Measurements from ENCODE around the gene NEGR1.

Gene NEGR1

DNA sequence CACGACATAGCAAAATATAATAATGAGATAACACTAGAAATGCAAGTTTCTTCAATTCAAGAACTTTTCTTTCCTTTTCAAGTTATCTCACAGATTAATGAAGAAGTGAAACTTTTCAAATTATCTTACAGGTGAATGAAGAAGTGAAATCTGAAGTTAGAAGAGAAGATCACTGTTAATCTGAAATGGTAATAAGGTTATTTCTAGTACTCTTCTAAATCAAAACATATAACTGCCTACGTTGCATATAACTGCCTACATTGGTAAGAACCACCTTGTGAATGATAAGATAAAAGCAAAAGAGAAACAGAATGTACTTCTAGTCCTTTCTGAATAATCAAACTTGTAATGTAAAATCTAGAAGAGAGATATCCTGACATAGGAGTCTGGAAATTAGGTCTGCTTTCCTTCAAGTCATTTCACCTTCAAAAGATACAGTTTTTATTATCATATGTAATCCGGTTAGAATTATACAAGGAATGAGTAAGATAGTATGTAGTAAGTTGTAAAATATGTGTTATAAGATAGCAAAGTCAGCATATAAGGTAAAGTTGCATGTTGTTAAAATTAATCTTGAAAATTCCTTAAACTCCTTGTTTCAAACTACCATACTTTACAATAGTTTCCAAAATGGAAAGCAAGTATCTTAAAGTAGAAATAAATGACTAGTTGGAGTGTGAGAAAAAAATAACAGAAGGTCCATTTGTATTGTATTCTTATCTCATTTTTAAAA lies 679.1 kb downstream of the NEGR1 start:
- Histone ChIP-seq H3K36me3 (ENCODE audit: control insufficient read depth in 5 of 5, insufficient read depth in 5 of 5, low read length in 5 of 5) (no peaks in the 10 kb centered on the region), H3K27me3 (ENCODE audit: control insufficient read depth in 5 of 5, insufficient read depth in 4 of 5, low read length in 5 of 5) (no peaks in the 10 kb centered on the region), H3K4me1 (ENCODE audit: control insufficient read depth in 5 of 5, insufficient read depth in 5 of 5, low read length in 5 of 5) (no peaks in the 10 kb centered on the region), H3K4me3 (ENCODE audit: low read depth in 1 of 5, low read length in 5 of 5) (no peak overlapping the region), H3K9me3 (ENCODE audit: control insufficient read depth in 5 of 5, low read length in 5 of 5) (peaks cover 0 to 6% (median 0%) of the 10 kb centered on the region in 5 donors), H3K27ac (ENCODE audit: low read depth, low read length) (no peak overlapping the region), H3K9ac (ENCODE audit: low read length in 5 of 5) (no peak overlapping the region)

DNA sequence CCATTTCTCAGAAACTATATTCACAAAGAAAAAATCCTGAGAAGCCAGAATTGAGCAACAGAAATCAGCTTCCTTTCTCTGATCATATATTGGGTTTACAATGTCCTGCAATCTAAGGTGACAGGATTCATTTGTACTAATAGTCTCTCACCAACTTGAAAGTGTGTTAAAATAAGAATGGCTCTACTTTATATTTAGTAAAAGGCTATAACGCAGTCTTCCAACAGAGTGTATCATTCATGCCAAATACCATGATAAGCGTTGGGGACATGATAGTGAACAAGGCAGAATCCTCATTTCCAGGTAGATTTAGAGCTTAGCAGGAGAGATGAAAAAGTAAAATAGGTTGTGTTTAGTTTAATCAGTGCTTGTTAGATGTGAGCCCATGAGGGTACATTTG lies 682.3 kb downstream of the NEGR1 start:
- Histone ChIP-seq H3K27ac (ENCODE audit: low read depth, low read length) (no peak overlapping the region), H3K36me3 (ENCODE audit: control insufficient read depth in 5 of 5, insufficient read depth in 5 of 5, low read length in 5 of 5) (no peaks in the 10 kb centered on the region), H3K9ac (ENCODE audit: low read length in 5 of 5) (no peak overlapping the region), H3K4me1 (ENCODE audit: control insufficient read depth in 5 of 5, insufficient read depth in 5 of 5, low read length in 5 of 5) (no peaks in the 10 kb centered on the region), H3K4me3 (ENCODE audit: low read depth in 1 of 5, low read length in 5 of 5) (no peak overlapping the region), H3K27me3 (ENCODE audit: control insufficient read depth in 5 of 5, insufficient read depth in 4 of 5, low read length in 5 of 5) (no peaks in the 10 kb centered on the region), H3K9me3 (ENCODE audit: control insufficient read depth in 5 of 5, low read length in 5 of 5) (peaks cover 0 to 3% (median 0%) of the 10 kb centered on the region in 5 donors)

DNA sequence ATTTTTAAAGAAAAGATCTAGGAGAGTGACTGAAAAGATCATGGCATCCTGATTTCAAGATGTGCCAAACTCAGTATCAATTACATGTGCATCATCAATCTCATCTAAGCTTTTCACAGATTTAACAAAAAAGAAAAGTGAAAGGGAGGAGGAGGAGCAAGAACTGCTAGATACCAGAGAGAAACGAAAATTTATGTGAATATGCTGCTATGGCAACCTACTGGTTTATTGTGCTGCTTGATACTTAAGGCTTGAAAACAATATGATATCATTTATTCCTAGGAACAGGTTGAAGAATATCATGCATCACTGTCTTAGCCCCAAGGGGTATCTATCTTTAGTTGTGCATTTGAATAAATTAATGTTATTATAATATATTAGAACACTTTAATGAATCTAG lies 683.0 kb downstream of the NEGR1 start:
- Histone ChIP-seq H3K27ac (ENCODE audit: low read depth, low read length) (no peak overlapping the region), H3K9ac (ENCODE audit: low read length in 5 of 5) (no peak overlapping the region), H3K27me3 (ENCODE audit: control insufficient read depth in 5 of 5, insufficient read depth in 4 of 5, low read length in 5 of 5) (no peaks in the 10 kb centered on the region), H3K36me3 (ENCODE audit: control insufficient read depth in 5 of 5, insufficient read depth in 5 of 5, low read length in 5 of 5) (no peaks in the 10 kb centered on the region), H3K4me3 (ENCODE audit: low read depth in 1 of 5, low read length in 5 of 5) (no peak overlapping the region), H3K9me3 (ENCODE audit: control insufficient read depth in 5 of 5, low read length in 5 of 5) (peaks cover 0 to 3% (median 0%) of the 10 kb centered on the region in 5 donors), H3K4me1 (ENCODE audit: control insufficient read depth in 5 of 5, insufficient read depth in 5 of 5, low read length in 5 of 5) (no peaks in the 10 kb centered on the region)

DNA sequence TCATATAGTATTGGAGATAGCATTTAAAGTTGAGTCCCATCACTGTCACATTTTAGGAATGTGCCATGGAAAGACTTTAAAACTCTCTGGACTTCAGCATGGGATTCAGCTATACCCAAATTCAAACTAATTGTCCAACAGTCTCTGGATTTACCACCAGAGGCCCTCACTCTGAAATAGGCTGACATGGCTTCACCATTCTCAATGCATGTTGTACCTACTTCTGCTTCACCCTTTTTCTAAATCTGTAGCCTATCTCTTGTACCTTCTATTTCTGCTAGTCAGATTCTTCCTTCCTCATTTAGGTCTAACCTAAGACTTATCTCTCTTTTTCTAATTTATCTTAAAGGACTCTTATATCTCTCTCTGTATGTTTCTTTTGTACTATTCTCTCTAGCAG lies 688.8 kb downstream of the NEGR1 start:
- Histone ChIP-seq H3K36me3 (ENCODE audit: control insufficient read depth in 5 of 5, insufficient read depth in 5 of 5, low read length in 5 of 5) (no peaks in the 10 kb centered on the region), H3K27me3 (ENCODE audit: control insufficient read depth in 5 of 5, insufficient read depth in 4 of 5, low read length in 5 of 5) (no peaks in the 10 kb centered on the region), H3K4me3 (ENCODE audit: low read depth in 1 of 5, low read length in 5 of 5) (no peak overlapping the region), H3K9me3 (ENCODE audit: control insufficient read depth in 5 of 5, low read length in 5 of 5) (no peaks in the 10 kb centered on the region), H3K27ac (ENCODE audit: low read depth, low read length) (no peak overlapping the region), H3K9ac (ENCODE audit: low read length in 5 of 5) (no peak overlapping the region), H3K4me1 (ENCODE audit: control insufficient read depth in 5 of 5, insufficient read depth in 5 of 5, low read length in 5 of 5) (peaks cover 0 to 7% (median 4%) of the 10 kb centered on the region in 5 donors)

DNA sequence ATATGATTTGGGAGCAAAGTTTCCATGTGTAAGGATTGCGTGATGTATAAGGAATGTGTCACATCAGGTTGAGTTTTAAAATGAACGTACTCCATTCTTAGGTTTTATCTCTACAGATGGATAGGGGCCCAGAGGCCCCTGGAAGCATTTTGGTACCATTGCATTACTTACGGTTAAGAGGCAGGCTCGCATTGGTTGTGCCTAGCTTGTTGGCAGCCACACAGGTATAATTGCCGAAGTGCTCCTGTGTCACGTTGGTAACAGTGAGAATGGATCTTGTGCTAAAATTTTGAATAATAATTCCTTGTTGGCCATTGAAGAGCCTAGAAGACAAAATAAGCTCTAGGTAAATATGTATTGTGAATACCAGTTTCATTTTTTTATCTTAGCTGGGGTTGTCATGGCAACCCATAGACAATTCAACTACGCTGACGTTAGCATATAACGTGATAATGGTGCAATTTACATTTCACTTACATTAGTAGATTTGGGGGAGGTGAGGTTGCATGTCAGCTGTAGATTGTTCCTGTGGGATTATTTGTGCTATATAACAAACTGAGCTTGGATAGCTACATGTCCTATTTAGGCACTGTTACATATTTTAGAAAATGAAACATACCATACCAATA lies 689.6 kb downstream of the NEGR1 start:
- H3K4me3 ChIP-seq (ENCODE audit: low read depth in 1 of 5, low read length in 5 of 5): no peak overlapping the region

DNA sequence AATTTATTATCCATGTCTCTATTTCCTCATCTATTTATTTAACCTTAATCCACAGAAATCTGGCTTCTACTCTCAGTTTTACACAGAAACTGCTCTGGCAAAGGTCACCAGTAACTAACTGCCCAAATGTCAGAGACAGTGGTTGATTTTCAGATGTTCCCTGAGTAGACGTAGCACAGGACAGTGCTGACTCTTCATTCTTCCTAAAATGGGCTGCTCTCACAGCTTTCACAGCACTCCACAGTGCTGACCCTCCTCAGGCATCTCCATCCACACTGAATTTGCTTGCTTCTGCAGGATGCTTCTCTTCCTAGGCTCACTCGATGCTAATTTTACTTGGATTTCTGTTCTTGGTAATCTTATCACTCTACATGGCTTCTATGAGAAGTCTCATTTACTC lies 693.3 kb downstream of the NEGR1 start:
- no peaks in the 10 kb centered on the region for H3K27me3 ChIP-seq (ENCODE audit: control insufficient read depth in 5 of 5, insufficient read depth in 4 of 5, low read length in 5 of 5)
- H3K4me1 ChIP-seq (ENCODE audit: control insufficient read depth in 5 of 5, insufficient read depth in 5 of 5, low read length in 5 of 5): peaks cover 0 to 19% (median 4%) of the 10 kb centered on the region in 5 donors
- H3K9ac ChIP-seq (ENCODE audit: low read length in 5 of 5): no peak overlapping the region
- no peak overlapping the region for H3K4me3 ChIP-seq (ENCODE audit: low read depth in 1 of 5, low read length in 5 of 5)
- no peaks in the 10 kb centered on the region for H3K36me3 ChIP-seq (ENCODE audit: control insufficient read depth in 5 of 5, insufficient read depth in 5 of 5, low read length in 5 of 5)
- H3K9me3 ChIP-seq (ENCODE audit: control insufficient read depth in 5 of 5, low read length in 5 of 5): no peaks in the 10 kb centered on the region
- no peak overlapping the region for H3K27ac ChIP-seq (ENCODE audit: low read depth, low read length)

More for the DNA sequence above, 689.6 kb downstream of the NEGR1 start:
- H3K36me3 ChIP-seq (ENCODE audit: control insufficient read depth in 5 of 5, insufficient read depth in 5 of 5, low read length in 5 of 5): no peaks in the 10 kb centered on the region
- no peaks in the 10 kb centered on the region for H3K9me3 ChIP-seq (ENCODE audit: control insufficient read depth in 5 of 5, low read length in 5 of 5)
- H3K27ac ChIP-seq (ENCODE audit: low read depth, low read length): no peak overlapping the region
- H3K9ac ChIP-seq (ENCODE audit: low read length in 5 of 5): no peak overlapping the region
- no peaks in the 10 kb centered on the region for H3K27me3 ChIP-seq (ENCODE audit: control insufficient read depth in 5 of 5, insufficient read depth in 4 of 5, low read length in 5 of 5)
- H3K4me1 ChIP-seq (ENCODE audit: control insufficient read depth in 5 of 5, insufficient read depth in 5 of 5, low read length in 5 of 5): peaks cover 0 to 8% (median 4%) of the 10 kb centered on the region in 5 donors

DNA sequence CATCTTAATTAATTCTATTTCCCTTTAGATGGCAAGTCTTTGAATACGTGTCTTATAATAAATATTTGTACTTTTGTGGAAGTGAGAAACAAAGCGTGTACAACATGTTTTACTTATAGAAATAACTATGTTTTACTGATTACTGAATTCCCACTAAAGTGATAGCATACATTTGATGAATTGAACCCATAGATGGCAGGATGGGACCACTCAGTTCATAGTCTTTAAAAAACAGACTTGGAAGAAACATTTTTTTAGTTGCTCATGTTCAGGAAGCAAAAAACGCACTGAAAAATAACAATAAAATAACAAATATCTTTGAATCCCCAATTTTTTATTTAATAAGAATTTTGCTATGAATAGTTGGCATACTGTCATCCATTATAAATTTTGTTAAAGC lies 694.4 kb downstream of the NEGR1 start:
- H3K4me1 ChIP-seq (ENCODE audit: control insufficient read depth in 5 of 5, insufficient read depth in 5 of 5, low read length in 5 of 5): peaks cover 0 to 26% (median 4%) of the 10 kb centered on the region in 5 donors
- H3K4me3 ChIP-seq (ENCODE audit: low read depth in 1 of 5, low read length in 5 of 5): no peak overlapping the region
- no peak overlapping the region for H3K9ac ChIP-seq (ENCODE audit: low read length in 5 of 5)
- no peaks in the 10 kb centered on the region for H3K36me3 ChIP-seq (ENCODE audit: control insufficient read depth in 5 of 5, insufficient read depth in 5 of 5, low read length in 5 of 5)
- no peaks in the 10 kb centered on the region for H3K9me3 ChIP-seq (ENCODE audit: control insufficient read depth in 5 of 5, low read length in 5 of 5)
- no peak overlapping the region for H3K27ac ChIP-seq (ENCODE audit: low read depth, low read length)
- H3K27me3 ChIP-seq (ENCODE audit: control insufficient read depth in 5 of 5, insufficient read depth in 4 of 5, low read length in 5 of 5): no peaks in the 10 kb centered on the region

DNA sequence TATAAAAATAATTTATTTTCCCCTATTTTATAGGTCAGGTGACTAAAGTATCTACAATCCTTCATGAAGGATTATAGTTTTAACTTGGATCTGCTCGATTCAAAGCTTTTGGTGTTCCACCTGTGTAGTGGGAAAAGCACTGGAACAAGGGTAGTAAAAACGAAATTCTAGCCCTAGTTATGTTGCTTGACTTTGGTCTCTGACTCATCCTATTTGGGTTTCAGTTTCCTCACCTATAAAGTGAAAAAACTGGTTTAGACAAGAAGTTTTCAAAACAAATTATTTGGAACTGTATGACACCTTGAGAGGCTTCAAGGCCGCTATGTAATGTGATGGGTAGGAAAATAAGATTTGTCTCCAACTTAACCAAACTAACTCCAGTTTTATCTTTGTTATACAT lies 696.3 kb downstream of the NEGR1 start:
- H3K36me3 ChIP-seq (ENCODE audit: control insufficient read depth in 5 of 5, insufficient read depth in 5 of 5, low read length in 5 of 5): no peaks in the 10 kb centered on the region
- no peaks in the 10 kb centered on the region for H3K27me3 ChIP-seq (ENCODE audit: control insufficient read depth in 5 of 5, insufficient read depth in 4 of 5, low read length in 5 of 5)
- no peak overlapping the region for H3K27ac ChIP-seq (ENCODE audit: low read depth, low read length)
- H3K4me1 ChIP-seq (ENCODE audit: control insufficient read depth in 5 of 5, insufficient read depth in 5 of 5, low read length in 5 of 5): peaks cover 0 to 26% (median 4%) of the 10 kb centered on the region in 5 donors
- H3K4me3 ChIP-seq (ENCODE audit: low read depth in 1 of 5, low read length in 5 of 5): no peak overlapping the region
- H3K9me3 ChIP-seq (ENCODE audit: control insufficient read depth in 5 of 5, low read length in 5 of 5): no peaks in the 10 kb centered on the region
- H3K9ac ChIP-seq (ENCODE audit: low read length in 5 of 5): no peak overlapping the region

DNA sequence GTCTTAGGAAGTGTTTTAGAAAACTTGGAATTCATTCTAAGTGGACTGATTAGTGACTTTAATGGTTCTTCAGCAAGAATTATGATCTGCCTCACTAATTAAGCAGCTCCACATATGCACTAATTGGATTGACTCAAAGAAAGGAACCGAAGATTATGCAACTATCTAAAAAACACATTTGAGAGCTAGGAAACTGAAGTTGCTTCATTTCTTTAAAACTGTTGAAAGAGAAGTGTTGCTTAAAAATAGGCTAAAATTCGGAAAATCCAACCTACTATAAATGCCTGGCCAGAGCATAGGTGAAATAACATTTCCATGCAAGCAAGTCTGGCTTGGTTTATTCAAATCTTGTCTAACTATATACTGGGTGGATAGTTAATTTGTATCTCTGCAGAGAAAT lies 698.6 kb downstream of the NEGR1 start:
- Histone ChIP-seq H3K27ac (ENCODE audit: low read depth, low read length) (peak overlapping the region; percentile 61), H3K4me3 (ENCODE audit: low read depth in 1 of 5, low read length in 5 of 5) (no peak overlapping the region), H3K36me3 (ENCODE audit: control insufficient read depth in 5 of 5, insufficient read depth in 5 of 5, low read length in 5 of 5) (no peaks in the 10 kb centered on the region), H3K4me1 (ENCODE audit: control insufficient read depth in 5 of 5, insufficient read depth in 5 of 5, low read length in 5 of 5) (peaks cover 0 to 22% (median under 1%) of the 10 kb centered on the region in 5 donors), H3K27me3 (ENCODE audit: control insufficient read depth in 5 of 5, insufficient read depth in 4 of 5, low read length in 5 of 5) (no peaks in the 10 kb centered on the region), H3K9me3 (ENCODE audit: control insufficient read depth in 5 of 5, low read length in 5 of 5) (no peaks in the 10 kb centered on the region), H3K9ac (ENCODE audit: low read length in 5 of 5) (no peak overlapping the region)

DNA sequence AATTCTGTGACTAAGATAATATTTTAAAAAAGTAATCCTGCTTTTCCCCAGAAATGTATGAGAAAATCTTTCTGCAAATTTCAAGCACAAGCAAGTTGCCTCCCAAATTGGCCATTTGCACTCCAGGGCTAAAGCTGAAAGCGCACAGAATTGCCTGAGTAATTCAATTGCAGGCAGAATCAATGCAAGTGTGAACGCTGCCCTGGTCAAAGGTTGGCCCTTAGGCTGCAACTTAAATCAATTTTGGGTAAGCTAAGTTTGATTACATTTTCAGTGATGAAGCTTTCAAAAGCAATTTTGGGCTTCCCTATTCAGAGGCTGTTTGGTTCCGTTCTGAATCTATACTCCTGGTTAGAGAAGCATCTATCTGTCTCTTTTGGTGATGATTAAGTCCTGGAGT lies 699.7 kb downstream of the NEGR1 start:
- Histone ChIP-seq H3K4me3 (ENCODE audit: low read depth in 1 of 5, low read length in 5 of 5) (no peak overlapping the region), H3K36me3 (ENCODE audit: control insufficient read depth in 5 of 5, insufficient read depth in 5 of 5, low read length in 5 of 5) (no peaks in the 10 kb centered on the region), H3K9ac (ENCODE audit: low read length in 5 of 5) (no peak overlapping the region), H3K27ac (ENCODE audit: low read depth, low read length) (no peak overlapping the region), H3K9me3 (ENCODE audit: control insufficient read depth in 5 of 5, low read length in 5 of 5) (no peaks in the 10 kb centered on the region), H3K4me1 (ENCODE audit: control insufficient read depth in 5 of 5, insufficient read depth in 5 of 5, low read length in 5 of 5) (peaks cover 0 to 18% (median 0%) of the 10 kb centered on the region in 5 donors), H3K27me3 (ENCODE audit: control insufficient read depth in 5 of 5, insufficient read depth in 4 of 5, low read length in 5 of 5) (no peaks in the 10 kb centered on the region)
